Tibial nerve (tissue), 4 donors: ENCODE data around the gene SLC24A3. TPM values are rescaled to one million over a fixed set of nuclear protein-coding genes. Genes with fewer than 3 reads are reported as not detected.

Experiments
- DNase-seq, 2 donors: peaks; one replicate each; pipeline ENCODE4 v3.0.0-alpha.2; 2019; ENCODE audit warnings: low spot score in 2 of 2
- H3K27ac ChIP-seq, 4 donors: fragments of 200-600 bp; sonication (generic) in 3 of 4; one replicate each; pipeline ENCODE4 v1.5.1; 2017 to 2019; ENCODE audit warnings: mild to moderate bottlenecking in 1 of 4
- H3K27me3 ChIP-seq, 2 donors: fragments of 200-600 bp; sonication (generic) in 1 of 2; one replicate each; pipeline versions ENCODE4 v1.5.1 to v1.6.0; 2017 to 2019
- H3K36me3 ChIP-seq, 3 donors: fragments of 200-600 bp; sonication (generic); one replicate each; pipeline ENCODE4 v1.5.1; 2018 to 2019
- H3K4me1 ChIP-seq, 4 donors: fragments of 200-600 bp; sonication (generic) in 3 of 4; one replicate each; pipeline ENCODE4 v1.5.1; 2017 to 2019
- H3K4me3 ChIP-seq, 4 donors: fragments of 200-600 bp; sonication (generic) in 3 of 4; one replicate each; pipeline ENCODE4 v1.5.1; 2017 to 2019; ENCODE audit warnings: mild to moderate bottlenecking in 1 of 4, moderate library complexity in 1 of 4
- H3K9me3 ChIP-seq, 4 donors: fragments of 200-600 bp; sonication (generic) in 3 of 4; one replicate each; pipeline ENCODE4 v1.5.1; 2017 to 2019
- EP300 ChIP-seq, 2 donors: sonication (generic); formaldehyde crosslinking; IDR thresholded peaks; one replicate each; pipeline ENCODE4 v1.6.1; 2017; ENCODE audit warnings: antibody characterized with exemption in 2 of 2, mild to moderate bottlenecking in 1 of 2
- POLR2A ChIP-seq, 2 donors: fragments of 450-650 bp; IDR thresholded peaks; one replicate each; pipeline ENCODE4 v1.6.1; 2017; ENCODE audit warnings: antibody characterized with exemption in 2 of 2, mild to moderate bottlenecking in 2 of 2, moderate library complexity in 2 of 2
- WGBS, 2 donors: methylation state at CpG; one replicate each; pipeline ENCODE4 v1.1.5; 2018; 5-methylcytosine and 5-hydroxymethylcytosine counted together
- total RNA-seq, 4 donors: library from RNA; depleted of rRNA; stranded (reverse); fragments of >200 nt; gene quantifications; one replicate each; pipeline ENCODE4 v1.1.0, GENCODE V29; 2016
- TF ChIP-seq, protein P1 (sequence below), 5 experiments: fragments of 200-600 bp in 3 of 5; fragments of 450-650 bp in 2 of 5; sonication (generic) in 3 of 5; IDR thresholded peaks; one replicate each; pipeline ENCODE4 v1.5.1; 2016 to 2019; ENCODE audit warnings: antibody characterized with exemption in 5 of 5, mild to moderate bottlenecking in 3 of 5, moderate library complexity in 2 of 5

Gene SLC24A3
- total RNA-seq, 4 donors from 2014 or later: 1.3 to 4.0 (median 2.7) TPM

DNA sequence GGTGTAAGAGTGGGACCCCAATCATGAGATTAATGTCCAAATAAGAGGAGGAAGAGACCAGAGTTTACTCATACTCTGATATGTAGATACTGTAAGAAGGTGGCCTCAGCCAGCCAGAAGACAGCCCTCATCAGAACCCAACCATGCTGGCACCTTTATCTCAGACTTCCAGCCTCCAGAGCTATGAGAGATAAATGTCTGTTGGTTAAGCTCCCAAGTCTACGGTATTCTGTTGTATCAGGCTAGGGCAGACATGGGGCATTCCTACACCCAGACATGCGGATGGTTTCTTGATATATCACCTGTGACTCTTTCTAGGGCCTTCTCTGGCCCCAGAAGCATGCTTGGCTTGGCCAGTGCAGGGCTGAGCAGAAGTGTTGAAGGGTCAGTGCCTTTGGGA lies 298.2 kb downstream of the SLC24A3 start:
- H3K36me3 ChIP-seq: no peaks in the 10 kb centered on the region
- no peaks in the 10 kb centered on the region for H3K4me1 ChIP-seq
- no peaks in the 10 kb centered on the region for H3K9me3 ChIP-seq
- no peak overlapping the region for H3K4me3 ChIP-seq
- H3K27ac ChIP-seq: no peak overlapping the region
- 82 to 88% methylated on average over 2 of the region's 2 CpGs for WGBS, 2 donors
- H3K27me3 ChIP-seq: no peaks in the 10 kb centered on the region
- no peak for DNase-seq
- TF ChIP-seq, protein P1, sequence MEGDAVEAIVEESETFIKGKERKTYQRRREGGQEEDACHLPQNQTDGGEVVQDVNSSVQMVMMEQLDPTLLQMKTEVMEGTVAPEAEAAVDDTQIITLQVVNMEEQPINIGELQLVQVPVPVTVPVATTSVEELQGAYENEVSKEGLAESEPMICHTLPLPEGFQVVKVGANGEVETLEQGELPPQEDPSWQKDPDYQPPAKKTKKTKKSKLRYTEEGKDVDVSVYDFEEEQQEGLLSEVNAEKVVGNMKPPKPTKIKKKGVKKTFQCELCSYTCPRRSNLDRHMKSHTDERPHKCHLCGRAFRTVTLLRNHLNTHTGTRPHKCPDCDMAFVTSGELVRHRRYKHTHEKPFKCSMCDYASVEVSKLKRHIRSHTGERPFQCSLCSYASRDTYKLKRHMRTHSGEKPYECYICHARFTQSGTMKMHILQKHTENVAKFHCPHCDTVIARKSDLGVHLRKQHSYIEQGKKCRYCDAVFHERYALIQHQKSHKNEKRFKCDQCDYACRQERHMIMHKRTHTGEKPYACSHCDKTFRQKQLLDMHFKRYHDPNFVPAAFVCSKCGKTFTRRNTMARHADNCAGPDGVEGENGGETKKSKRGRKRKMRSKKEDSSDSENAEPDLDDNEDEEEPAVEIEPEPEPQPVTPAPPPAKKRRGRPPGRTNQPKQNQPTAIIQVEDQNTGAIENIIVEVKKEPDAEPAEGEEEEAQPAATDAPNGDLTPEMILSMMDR (IDR thresholded peaks at IDR 0.05): no peak
- TF ChIP-seq POLR2A (IDR thresholded peaks at IDR 0.05): no peak
- no peak for TF ChIP-seq EP300 (IDR thresholded peaks at IDR 0.05)

DNA sequence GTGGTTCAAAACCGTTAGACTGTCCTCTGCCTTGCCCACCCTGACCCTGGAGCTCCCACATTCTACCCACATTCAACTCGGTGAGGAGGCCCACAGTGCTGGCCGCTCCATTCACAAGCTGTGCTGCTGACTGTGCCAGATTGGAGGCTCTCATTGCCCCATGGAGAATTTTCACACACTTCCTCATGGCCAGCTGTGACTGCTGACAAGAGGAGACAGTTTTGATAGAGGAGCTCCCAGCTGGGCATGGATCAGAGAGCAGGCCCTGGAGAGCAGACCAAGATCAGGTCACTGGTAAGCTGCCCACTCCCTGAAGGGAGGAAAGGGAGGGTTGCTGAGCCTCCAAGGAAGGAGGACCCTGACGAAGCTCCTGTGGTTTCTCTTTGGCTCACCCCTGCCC lies 299.5 kb downstream of the SLC24A3 start:
- Histone ChIP-seq H3K27me3 (no peaks in the 10 kb centered on the region), H3K4me3 (no peak overlapping the region), H3K36me3 (no peaks in the 10 kb centered on the region), H3K4me1 (no peaks in the 10 kb centered on the region), H3K27ac (no peak overlapping the region), H3K9me3 (no peaks in the 10 kb centered on the region)
- TF ChIP-seq EP300 (IDR thresholded peaks at IDR 0.05): no peak
- WGBS, 2 donors: 84% methylated on average over 3 to 4 of the region's 4 CpGs
- no peak for DNase-seq

DNA sequence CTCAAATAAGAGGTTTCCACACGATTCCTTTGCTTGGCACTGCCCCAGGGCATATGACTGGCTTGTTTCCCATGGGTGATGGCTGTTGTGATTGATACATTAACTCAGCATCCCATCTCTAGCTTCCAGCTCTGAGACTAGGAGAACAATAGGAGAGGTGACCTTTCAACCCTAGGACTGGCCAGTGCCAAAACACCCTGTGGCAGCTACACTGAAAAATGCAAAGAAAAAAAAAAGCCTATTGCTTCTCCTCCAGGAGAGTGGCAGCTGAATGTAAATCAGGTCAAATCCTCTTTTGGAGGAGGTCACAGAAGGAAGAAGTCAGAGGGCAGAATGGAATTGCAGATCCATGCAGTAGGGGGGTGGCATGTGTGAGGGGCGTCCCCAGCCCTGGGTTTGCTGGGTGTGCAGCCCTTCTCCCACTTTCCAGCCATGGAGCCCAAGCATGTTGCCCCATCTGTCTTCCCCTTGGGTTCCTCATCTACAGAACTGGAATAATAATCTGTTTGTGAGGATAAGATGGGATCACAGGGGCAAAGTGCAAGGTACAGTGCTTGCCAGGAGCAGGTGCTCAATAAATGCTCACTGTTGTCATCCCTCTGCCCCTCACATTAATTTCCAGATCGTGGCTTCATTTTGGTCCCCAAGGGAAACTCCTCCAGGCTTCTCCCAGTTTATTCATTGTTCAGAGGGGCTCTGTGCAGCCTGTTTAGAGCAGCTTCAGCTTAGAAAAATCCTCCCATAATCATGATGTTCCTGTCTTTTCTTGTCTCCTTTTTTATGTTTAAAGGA lies 300.6 kb downstream of the SLC24A3 start:
- no peaks in the 10 kb centered on the region for H3K4me1 ChIP-seq
- no peak for DNase-seq
- no peak overlapping the region for H3K27ac ChIP-seq
- no peaks in the 10 kb centered on the region for H3K9me3 ChIP-seq
- no peak overlapping the region for H3K4me3 ChIP-seq
- WGBS, 2 donors: 53 to 58% methylated on average over 3 of the region's 3 CpGs
- no peaks in the 10 kb centered on the region for H3K36me3 ChIP-seq
- no peaks in the 10 kb centered on the region for H3K27me3 ChIP-seq
- TF ChIP-seq, protein P1 (IDR thresholded peaks at IDR 0.05): no peak
- no peak for TF ChIP-seq EP300 (IDR thresholded peaks at IDR 0.05)
- TF ChIP-seq POLR2A (IDR thresholded peaks at IDR 0.05): no peak

DNA sequence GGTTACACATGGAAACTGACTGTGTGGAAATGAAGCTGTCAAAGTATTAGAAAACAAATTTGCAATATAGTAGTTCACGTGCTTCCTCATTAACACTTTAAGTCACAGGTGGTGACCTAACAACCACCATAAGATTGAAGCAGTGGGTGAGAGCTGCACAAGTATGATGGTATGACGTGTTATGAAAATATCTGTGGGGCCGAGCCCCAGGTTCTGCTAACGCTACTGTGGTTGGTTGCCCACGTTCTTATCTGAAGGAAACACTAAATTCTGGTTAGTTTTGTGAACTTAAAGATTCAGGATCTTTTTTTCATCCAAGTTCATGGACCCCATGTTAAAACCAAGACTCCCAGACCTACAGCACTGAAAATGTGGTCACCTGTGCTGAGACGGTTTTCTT lies 302.6 kb downstream of the SLC24A3 start:
- Histone ChIP-seq H3K36me3 (no peaks in the 10 kb centered on the region), H3K4me3 (no peak overlapping the region), H3K27ac (no peak overlapping the region), H3K4me1 (no peaks in the 10 kb centered on the region), H3K27me3 (no peaks in the 10 kb centered on the region), H3K9me3 (no peaks in the 10 kb centered on the region)
- DNase-seq: no peak
- TF ChIP-seq POLR2A (IDR thresholded peaks at IDR 0.05) (no peak), EP300 (IDR thresholded peaks at IDR 0.05) (no peak)
- TF ChIP-seq, protein P1 (IDR thresholded peaks at IDR 0.05): no peak
- WGBS, 2 donors: 78 to 89% methylated on average over 6 of the region's 6 CpGs

DNA sequence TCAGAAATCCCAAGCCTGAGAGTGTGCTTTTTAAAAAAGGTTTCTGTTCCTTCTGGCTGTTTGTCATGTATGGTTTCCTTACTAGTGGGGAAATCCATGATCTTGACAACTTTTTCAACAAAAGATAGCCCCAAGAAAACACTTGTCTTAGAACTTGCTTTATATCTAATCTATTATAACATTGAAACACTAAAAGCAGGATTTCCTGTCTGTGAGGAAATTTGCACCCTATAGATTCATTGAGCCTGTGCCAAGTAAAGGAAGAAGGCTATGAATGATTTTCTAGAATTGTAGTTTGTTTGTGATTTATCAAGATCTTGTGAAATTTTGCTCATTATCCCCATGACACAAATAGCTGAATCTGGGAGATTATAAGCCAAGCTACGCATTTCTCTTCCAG lies 307.0 kb downstream of the SLC24A3 start:
- no peaks in the 10 kb centered on the region for H3K9me3 ChIP-seq
- 39 to 78% methylated on average over 1 of the region's 1 CpG for WGBS, 2 donors
- TF ChIP-seq, protein P1 (IDR thresholded peaks at IDR 0.05): no peak
- no peak for TF ChIP-seq EP300 (IDR thresholded peaks at IDR 0.05)
- TF ChIP-seq POLR2A (IDR thresholded peaks at IDR 0.05): no peak
- H3K36me3 ChIP-seq: no peaks in the 10 kb centered on the region
- no peak overlapping the region for H3K27ac ChIP-seq
- no peaks in the 10 kb centered on the region for H3K27me3 ChIP-seq
- DNase-seq: no peak
- no peaks in the 10 kb centered on the region for H3K4me1 ChIP-seq
- no peak overlapping the region for H3K4me3 ChIP-seq
